Measurements from ENCODE around the gene UBL5.
"Not testable (repeated sequence)": the region's sequence is repeated elsewhere in the genome, so short reads cannot be mapped to it uniquely, and the experiment has no call there.

The UBL5 gene

GRCh38 chr19:9827289-9828238 lies at the start of gene UBL5:
UBL5 (plus strand) TSS chr19:9827918; CDS start chr19:9828338, 420 bp downstream.
- peak; percentile 84 for DNase-seq

DNA sequence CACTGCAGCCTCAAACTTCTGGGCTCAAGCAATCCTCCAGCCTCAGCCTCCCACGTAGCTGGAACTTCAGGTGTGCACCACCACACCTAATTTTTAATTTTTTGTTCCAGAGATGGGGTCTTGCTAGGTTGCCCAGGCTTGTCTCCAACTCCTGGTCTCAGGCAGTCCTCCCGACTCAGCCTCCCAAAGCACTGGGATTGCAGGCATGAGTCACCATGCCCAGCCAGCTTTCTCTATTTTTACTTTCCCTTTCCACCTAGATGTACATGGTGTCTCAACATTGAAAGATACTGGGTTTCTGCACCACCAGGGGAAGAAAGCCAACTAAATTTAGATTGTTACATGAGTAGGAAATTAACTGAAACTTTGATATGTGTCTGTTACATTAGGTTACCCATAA lies 45.4 kb upstream of the UBL5 start:
- DNase-seq, result no peak

DNA sequence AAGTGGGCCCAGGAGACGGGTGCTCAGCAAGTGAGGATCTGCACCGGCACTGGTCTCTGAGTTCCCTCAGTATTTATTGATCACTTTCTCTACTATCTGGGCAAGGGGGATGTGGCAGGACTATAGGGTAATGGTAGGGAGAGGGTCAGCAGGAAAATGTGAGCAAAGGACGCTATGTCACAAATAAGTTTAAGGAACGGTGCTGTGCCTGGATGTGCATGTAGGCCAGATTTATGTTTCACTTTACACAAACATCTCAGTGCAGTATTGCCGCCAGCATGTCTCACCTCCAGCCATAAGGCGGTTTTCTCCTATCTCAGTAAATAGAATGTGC lies 43.6 kb upstream of the UBL5 start:
- not testable (repeated sequence) for DNase-seq

DNA sequence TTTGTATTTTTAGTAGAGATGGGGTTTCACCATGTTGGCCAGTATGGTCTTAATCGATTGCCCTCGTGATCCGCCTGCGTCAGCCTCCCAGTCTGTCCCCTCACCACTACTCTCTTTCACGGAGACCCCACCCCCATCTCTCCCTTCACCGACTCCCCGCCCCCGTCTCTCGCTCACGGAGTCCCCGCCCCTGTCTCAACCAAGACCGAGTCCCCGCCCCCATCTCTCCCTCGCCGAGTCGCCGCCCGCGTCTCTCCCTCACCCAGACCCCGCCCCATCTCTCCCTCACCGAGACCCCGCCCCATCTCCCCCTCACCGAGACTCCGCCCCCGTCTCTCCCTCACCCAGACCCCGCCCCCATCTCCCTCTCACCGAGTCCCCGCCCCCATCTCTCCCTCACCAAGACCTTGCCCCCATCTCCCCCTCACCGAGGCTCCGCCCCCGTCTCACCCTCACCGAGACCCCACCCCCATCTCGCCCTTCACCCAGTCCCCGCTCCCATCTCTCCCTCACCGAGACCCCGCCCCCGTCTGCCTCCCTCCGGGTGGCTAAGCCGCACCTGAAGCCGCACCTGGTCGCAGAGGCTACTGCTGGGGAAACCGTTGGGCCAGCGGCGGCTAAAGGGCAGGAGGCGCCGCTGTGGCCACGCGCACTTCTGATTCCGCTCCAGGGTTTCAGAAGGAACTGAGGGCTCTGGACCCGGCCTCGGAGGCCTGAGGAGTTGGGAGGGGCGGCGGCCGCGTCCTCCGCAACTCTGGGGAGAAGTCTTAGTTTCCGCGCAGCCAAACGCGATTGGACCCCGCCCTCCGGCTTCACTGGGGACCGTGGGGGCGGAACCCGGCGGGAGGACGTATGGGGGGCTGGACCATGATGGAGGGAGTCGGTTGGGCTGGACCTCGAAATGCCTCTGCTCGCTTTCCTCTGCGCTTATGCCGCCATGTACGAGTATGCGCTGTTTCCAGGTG lies 42.1 kb upstream of the UBL5 start:
- DNase-seq, result peak; percentile 82

GRCh38 chr19:9786342-9786741 lies 41.4 kb upstream of the UBL5 start:
- DNase-seq, result no peak

DNA sequence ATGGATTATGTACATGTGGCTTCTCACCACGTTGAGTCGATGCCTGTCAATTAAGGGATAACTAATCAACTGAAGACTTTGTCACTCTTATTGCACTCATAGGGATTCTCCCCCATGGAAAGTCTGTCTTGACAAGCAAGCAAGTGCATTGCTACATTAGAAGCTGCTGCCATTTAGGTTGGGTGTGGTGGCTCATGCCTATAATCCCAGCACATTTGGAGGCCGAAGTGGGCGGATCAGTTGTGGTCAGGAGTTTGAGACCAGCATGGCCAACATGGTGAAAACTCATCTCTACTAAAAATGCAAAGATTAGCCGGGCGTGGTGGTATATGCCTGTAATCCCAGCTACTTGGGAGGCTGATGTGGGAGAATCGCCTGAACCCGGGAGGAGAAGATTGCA lies 40.9 kb upstream of the UBL5 start:
- no peak for DNase-seq

DNA sequence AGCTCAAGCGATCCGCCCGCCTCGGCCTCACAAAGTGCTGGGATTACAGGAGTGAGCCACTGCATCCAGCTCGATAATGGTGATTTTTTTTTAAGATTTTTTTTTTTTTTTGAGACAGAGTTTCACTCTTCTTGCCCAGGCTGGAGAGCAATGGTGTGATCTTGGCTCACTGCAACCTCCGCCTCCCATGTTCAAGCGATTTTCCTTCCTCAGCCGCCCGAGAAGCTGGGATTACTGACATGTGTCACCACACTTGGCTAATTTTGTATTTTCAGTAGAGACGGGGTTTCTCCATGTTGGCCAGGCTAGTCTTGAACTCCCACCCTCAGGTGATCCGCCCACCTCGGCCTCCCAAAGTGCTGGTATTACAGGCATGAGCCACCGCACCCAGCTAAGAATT lies 39.1 kb upstream of the UBL5 start:
- not testable (repeated sequence) for DNase-seq

- no peak for DNase-seq
Observed at GRCh38 chr19:9789066-9789465, 38.7 kb upstream of the UBL5 start.

GRCh38 chr19:9789579-9789978 lies 38.1 kb upstream of the UBL5 start:
- not testable (repeated sequence) for DNase-seq

DNA sequence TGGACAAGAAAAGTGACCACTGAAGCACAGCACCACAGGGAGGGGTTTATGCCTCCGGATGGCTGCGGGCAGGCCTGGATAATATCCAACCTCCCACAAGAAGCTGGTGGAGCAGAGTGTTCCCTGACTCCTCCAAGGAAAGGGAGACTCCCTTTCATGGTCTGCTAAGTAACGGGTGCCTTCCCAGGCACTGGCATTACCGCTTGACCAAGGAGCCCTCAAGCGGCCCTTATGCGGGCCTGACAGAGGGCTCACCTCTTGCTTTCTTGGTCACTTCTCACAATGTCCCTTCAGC lies 36.7 kb upstream of the UBL5 start:
- DNase-seq, result not testable (repeated sequence)

DNA sequence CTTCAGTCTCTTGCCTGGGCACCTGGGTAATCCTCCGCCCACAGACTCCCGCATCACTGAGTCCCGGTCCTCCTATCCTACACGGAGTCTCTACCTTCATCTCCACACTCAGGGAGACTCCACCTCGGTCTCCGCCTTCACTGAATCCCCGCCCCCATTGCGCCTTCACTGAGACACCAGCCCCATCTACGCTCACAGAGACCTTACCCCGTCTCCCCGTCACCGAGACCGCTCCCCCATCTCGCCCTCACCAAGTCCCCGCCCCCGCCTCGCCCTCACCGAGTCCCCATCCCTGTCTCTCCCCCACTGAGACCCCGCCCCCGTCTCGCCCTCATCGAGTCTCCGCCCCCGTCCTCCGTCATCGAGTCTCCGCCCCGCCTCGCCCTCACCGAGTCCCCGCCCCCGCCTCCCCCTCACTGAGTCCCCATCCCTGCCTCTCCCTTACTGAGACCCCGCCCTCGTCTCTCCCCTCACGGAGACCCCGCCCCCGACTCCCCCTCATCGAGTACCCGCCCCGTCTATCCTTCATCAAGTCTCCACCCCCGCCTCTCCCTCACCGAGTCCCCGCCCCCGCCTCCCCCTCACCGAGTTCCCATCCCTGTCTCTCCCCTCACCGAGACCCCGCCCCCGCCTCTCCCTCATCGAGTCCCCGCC lies 36.0 kb upstream of the UBL5 start:
- DNase-seq, result peak; percentile 31

DNA sequence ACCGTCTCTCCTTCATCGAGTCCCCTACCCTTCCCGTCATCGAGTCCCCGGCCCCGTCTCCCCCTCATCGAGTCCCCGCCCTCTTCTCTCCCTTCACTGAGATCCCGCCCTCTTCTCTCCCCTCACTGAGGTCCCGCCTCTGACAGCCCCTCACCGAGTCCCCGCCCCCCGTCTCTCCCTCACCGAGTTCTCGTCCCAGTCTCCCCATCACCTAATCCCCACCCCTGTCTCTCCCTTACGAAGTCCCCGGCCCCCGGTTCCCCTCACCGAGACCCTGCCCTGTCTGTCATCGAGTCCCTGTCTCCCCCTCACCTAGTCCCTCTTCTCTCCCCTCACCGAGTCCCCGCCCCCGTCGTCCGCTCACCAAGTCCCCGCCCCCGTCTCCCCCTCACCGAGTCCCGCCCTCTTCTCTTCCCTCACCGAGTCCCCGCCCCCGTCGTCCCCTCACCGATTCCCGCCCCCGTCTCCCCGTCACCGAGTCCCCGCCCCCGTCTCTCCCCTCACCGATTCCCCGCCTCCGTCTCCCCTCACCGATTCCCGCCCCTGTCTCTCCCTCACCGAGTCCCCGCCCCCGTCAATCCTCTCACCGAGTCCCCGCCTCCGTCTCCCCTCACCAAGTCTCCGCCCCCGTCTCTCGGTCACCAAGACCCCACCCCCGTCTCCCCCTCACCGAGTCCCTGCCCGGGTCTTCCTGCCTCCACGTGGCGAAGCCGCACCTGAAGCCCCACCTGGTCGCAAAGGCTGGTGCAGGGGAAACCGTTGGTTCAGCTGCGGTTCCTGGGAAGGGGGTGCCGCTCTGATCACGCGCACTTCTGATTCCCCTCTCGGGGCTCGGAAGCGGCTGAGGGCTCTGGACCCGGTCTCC lies 35.3 kb upstream of the UBL5 start:
- peak; percentile 80 for DNase-seq

DNA sequence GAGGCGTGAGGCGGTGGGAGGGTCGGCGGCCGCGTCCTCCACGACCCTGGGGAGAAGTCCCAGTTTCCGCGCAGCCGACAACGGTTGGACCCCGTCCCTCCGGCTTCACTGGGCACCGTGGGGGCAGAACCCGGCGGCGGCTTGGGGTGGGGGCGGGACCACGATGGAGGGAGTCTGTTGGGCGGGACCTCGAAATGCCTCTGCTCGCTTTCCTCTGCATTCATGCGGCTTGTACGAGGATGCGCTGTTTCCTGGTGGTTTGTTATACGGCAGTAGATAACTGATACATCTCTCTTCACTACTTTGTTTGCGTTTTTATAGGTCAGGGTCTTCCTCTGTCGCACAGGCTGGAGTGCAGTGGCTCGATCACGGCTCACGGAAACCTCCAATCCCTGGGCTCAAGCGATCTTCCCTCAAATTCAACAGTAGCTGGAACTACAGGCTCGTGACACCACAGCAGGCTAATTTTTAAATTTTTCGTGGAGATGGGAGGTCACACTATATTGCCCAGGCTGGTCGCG lies 34.6 kb upstream of the UBL5 start:
- DNase-seq, result no peak

DNA sequence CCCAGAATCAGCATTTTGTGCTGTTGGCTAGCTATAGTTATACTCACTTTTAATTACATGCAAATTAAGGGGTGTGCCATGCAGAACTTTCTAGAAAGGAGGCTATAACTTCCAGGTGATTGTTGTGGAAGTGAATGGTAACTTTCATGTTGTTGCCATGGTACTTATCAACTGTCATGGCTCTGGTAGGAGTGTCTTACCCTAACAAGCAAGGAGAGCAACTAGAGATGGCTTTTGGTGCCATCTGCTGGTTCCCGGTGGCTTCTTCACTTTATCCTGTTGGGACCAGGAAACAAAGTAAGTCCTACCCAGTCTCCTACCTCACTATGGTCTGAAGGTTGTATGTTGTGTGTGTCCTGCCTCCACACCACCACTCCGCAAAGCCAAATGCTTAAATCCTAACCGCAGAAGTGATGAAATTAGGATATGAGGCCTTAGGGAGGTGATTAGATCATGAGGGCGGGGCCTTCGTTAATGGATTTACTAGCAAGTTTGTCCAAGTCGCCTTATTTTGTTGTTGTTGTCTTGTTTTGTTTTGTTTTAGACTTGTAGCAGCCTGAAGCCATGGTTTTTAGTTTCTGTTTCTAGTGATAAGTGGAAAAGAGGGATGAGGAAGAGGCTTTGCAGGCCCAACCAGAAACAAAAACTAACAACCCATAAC lies 31.5 kb upstream of the UBL5 start:
- peak; percentile 68 for DNase-seq

DNA sequence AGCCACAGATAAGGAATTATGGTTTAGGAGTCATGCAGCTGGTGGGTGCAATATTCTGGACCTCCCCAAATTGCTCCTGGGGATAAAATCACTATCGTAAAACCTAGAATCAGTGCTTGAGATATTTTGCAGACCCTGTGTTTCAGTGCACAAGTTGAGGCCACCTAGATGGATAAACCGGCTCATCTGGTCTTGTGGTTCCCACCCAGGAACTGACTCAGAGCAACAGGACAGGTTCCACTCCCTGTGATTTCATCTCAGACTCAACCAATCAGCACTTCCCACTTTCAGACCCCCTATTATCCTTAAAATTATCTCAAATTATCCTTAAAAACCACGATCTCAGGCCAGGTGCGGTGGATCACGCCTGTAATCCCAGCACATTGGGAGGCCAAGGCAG lies 29.8 kb upstream of the UBL5 start:
- no peak for DNase-seq

DNA sequence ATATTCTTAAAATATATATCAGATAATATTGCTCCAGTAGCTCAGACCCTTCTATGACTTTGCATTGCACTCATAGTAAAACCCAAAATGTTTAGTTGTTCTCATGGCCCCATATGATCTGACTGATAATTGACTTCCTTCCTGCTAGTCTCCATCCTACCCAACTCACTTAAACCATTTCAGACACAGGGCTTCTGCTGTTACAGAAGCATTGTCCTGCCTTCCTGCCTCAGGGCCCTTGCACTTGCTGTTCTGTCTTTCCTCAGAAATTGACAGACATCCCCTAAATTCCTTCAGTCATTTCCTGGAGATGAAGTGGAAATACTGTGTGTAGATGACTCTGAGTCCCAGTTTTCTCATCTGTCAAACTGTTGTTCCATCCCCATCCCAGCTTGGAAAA lies 28.6 kb upstream of the UBL5 start:
- DNase-seq, result no peak

- DNase-seq, result no peak
Observed at GRCh38 chr19:9801976-9802375, 25.7 kb upstream of the UBL5 start.

DNA sequence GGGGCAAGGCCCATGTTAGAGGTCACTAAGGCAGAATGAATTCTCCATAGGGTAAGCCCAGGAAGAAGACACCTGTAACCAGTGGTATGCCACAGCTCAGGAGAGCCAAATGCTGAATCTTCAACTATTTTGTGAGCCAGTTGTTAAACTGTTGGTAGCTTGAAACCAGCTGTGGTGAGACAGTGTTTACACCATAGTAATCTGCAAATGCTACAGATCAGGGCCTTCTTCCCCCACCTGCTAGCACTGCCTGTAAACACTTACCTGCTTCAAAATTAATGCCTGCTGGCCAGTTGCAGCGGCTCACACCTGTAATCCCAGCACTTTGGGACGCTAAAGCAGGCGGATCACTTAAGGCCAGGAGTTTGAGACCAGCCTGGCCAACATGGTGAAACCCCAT lies 20.9 kb upstream of the UBL5 start:
- no peak for DNase-seq

- no peak for DNase-seq
Observed at GRCh38 chr19:9808855-9809824, 18.6 kb upstream of the UBL5 start.

- DNase-seq, result no peak
Observed at GRCh38 chr19:9811139-9811538, 16.6 kb upstream of the UBL5 start.
